GM12878 (cell line): Measurements from ENCODE around the gene AGRN. TPM values are rescaled to one million over a fixed set of nuclear protein-coding genes. Genes with fewer than 3 reads are reported as not detected.
A peak's percentile ranks its signal among the peaks of the same experiment; 100 is the strongest.

Source experiments
- ATAC-seq: fragments of 200-7000 bp; cut with Tn5 transposase; 3 replicates; pipeline ENCODE4 v1.9.1; 2020; ENCODE audit warnings: mild to moderate bottlenecking, moderate library complexity
- BruUV-seq: library from RNA; stranded (reverse); fragments of 400-500 nt; replicated peaks from 2 replicates; lab custom pipeline; 2021; lab: Mats Ljungman, UMichigan
- CTCF ChIA-PET: fragments of 300-600 bp; sonication (Branson Sonifier 250); formaldehyde crosslinking; extraction: SDS; loops from one replicate; lab custom pipeline; 2021; ENCODE audit warnings: inconsistent platforms; lab: Yijun Ruan, JAX
- POLR2A ChIA-PET: fragments of 350-600 bp; formaldehyde crosslinking; extraction: SDS; loops from one replicate; lab custom pipeline; 2021; ENCODE audit warnings: inconsistent platforms; lab: Charles Lee
- RAD21 ChIA-PET: fragments of 300-600 bp; sonication (Branson Sonifier 250); formaldehyde crosslinking; loops from one replicate; lab custom pipeline; 2023; ENCODE audit warnings: antibody characterized with exemption; ENCODE audit not compliant: unreplicated experiment; lab: Charles Lee
- SMC1A ChIA-PET: fragments of 300-600 bp; sonication (Branson Sonifier 250); formaldehyde crosslinking; loops from one replicate; lab custom pipeline; 2023; ENCODE audit not compliant: unreplicated experiment, uncharacterized antibody; lab: Charles Lee
- DNase-seq: peaks from one replicate; pipeline ENCODE4 v3.0.0-alpha.2; 2011; ENCODE audit warnings: low read depth, low spot score
- FAIRE-seq: peaks from 3 replicates; lab custom pipeline; 2011; peaks lifted over from hg19 to GRCh38; lab: Jason Lieb, UNC
- H2AFZ ChIP-seq: 2 replicates; pipeline ENCODE4 v1.6.0; 2011; ENCODE audit warnings: low read depth, low read length, control low read depth; ENCODE audit not compliant: control insufficient read depth
- H3K27ac ChIP-seq: 2 replicates; pipeline ENCODE4 v1.5.1; 2011; ENCODE audit warnings: control low read depth; ENCODE audit not compliant: control insufficient read depth, insufficient read depth
- H3K27me3 ChIP-seq, 2 experiments: replicated peaks in 1 of 2; 2 replicates each; pipeline versions ENCODE4 v1.6.0 to v1.6.1; 2011; ENCODE audit warnings: low read length in 1 of 2; ENCODE audit not compliant: control insufficient read depth in 2 of 2, insufficient read depth in 2 of 2
- H3K36me3 ChIP-seq, 2 experiments: 2 replicates each; pipeline ENCODE4 v1.5.1; 2011; ENCODE audit warnings: low read length in 1 of 2; ENCODE audit not compliant: control insufficient read depth in 2 of 2, insufficient read depth in 2 of 2
- H3K4me1 ChIP-seq: 2 replicates; pipeline ENCODE4 v1.6.1; 2011; ENCODE audit warnings: mild to moderate bottlenecking, low read length, moderate library complexity, mixed read lengths; ENCODE audit not compliant: control insufficient read depth, insufficient read depth
- H3K4me2 ChIP-seq: 2 replicates; pipeline ENCODE4 v1.6.0; 2011; ENCODE audit warnings: control low read depth; ENCODE audit not compliant: control insufficient read depth, insufficient read depth
- H3K4me3 ChIP-seq: fragments of 200-600 bp; sonication (generic); 2 replicates; pipeline ENCODE4 v1.5.1; 2016
- H3K79me2 ChIP-seq: 2 replicates; pipeline ENCODE4 v1.6.0; 2011; ENCODE audit warnings: low read length; ENCODE audit not compliant: control insufficient read depth, insufficient read depth
- H3K9ac ChIP-seq: 2 replicates; pipeline ENCODE4 v1.8.0; 2011; ENCODE audit warnings: low read length, control low read depth, mixed read lengths; ENCODE audit not compliant: control insufficient read depth, insufficient read depth
- H3K9me3 ChIP-seq: replicated peaks from 3 replicates; pipeline ENCODE4 v1.5.1; 2011; ENCODE audit warnings: mild to moderate bottlenecking, low read length; ENCODE audit not compliant: control insufficient read depth, insufficient read depth
- H4K20me1 ChIP-seq: 2 replicates; pipeline ENCODE4 v1.6.0; 2011; ENCODE audit not compliant: control insufficient read depth, insufficient read depth
- FOS ChIP-seq: IDR thresholded peaks from 3 replicates; pipeline ENCODE4 v1.6.1; 2011; ENCODE audit warnings: borderline replicate concordance; ENCODE audit not compliant: insufficient read length; ENCODE audit errors: extremely low read depth
- KDM1A ChIP-seq: fragments of 200-600 bp; sonication (generic); IDR thresholded peaks from 2 replicates; pipeline ENCODE4 v1.6.1; 2016; ENCODE audit warnings: borderline replicate concordance
- POLR2A ChIP-seq: IDR thresholded peaks from 2 replicates; pipeline ENCODE4 v1.6.1; 2011; ENCODE audit warnings: low read depth, mild to moderate bottlenecking, low read length
- WGBS: methylation state at CpG from one replicate; pipeline ENCODE4 v1.1.6; 2016; ENCODE audit warnings: low lambda C conversion rate; ENCODE audit not compliant: insufficient replicate concordance, insufficient coverage; ENCODE audit errors: missing lambda C conversion rate; 5-methylcytosine and 5-hydroxymethylcytosine counted together
- in situ Hi-C: fragments of 300-500 bp; cut with MboI; formaldehyde crosslinking; loops from 9 replicates; pipeline ENCODE4 v1.14.3; 2018; ENCODE audit warnings: mixed read lengths
- intact Hi-C: fragments of 100-400 bp; cut with micrococcal nuclease; formaldehyde crosslinking; loops from one replicate; pipeline ENCODE4 v1.14.2; 2022; ENCODE audit not compliant: unreplicated experiment
- polyA plus RNA-seq, 11 experiments: library from polyadenylated mRNA; depleted of rRNA in 4 of 11; unstranded in 6 of 11; stranded (reverse) in 5 of 11; fragments of >200 nt; fragmentation: Nextera tagmentation in 4 of 11; fragmentation: Illumina TruSeq in 1 of 11; extraction: Ambion mirVana in 4 of 11; extraction: Trizol in 1 of 11; gene quantifications; 1 replicate in 1 of 11; 2 replicates in 10 of 11; pipeline versions ENCODE4 v1.2.1 to v1.2.3, GENCODE V29; 2011 to 2016; ENCODE audit warnings: inconsistent platforms in 2 of 11, missing spikeins in 2 of 11, low read depth in 1 of 11
- total RNA-seq, 4 experiments: library from RNA; depleted of rRNA in 3 of 4; stranded (reverse); fragments of >200 nt in 3 of 4; fragmentation: Illumina TruSeq in 1 of 4; extraction: Trizol in 1 of 4; gene quantifications; 2 replicates each; pipeline versions ENCODE4 v1.2.1 to v1.2.3, GENCODE V29; 2013 to 2021

Gene AGRN
- total and polyA plus RNA-seq, 10 of the 15 experiments (the other 5 are each of a cell fraction or from before 2014, with no cell fraction given) = 0.02 to 41.8 (median 4.1) TPM

DNA sequence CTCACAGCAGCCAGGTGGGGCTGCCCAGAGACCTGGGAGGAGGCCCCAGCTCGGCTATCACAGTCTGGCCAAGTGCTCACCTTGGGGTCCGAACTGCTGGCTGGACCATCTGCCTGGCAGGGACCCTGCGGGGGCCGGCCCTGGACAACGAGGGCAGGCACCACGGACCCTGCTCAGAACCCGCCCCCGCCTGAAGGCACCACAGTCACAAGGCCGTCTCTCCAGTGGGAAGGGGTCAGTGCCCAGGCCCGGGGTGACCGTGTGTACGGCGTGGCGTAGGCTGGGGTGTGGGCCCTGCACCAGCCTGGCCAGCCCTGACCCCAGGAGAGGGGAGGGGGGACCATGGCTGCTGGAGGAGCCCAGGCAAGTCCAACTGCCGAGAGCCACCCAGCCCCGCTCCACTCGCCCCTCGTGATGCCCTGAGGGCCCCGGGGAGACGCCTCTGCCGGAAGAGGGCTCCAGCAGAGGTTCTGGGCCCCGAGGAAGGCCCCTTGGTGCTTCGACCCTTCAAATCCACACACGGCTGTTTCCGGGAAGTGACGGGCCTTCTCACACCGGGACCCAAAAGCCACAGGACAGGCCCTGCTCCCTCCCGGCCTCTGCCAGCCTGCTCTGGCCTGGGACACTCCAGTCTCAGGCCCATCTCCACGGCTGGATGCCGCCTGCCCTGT, 65.4 kb downstream of the AGRN start:
- Histone ChIP-seq H3K79me2 (no peaks in the 10 kb centered on the region), H2AFZ (no peak overlapping the region), H3K4me1 (peaks cover under 1% of the 10 kb centered on the region; the same call in 1 of the 2 replicates), H3K4me2 (no peak overlapping the region), H3K36me3 (no peaks in the 10 kb centered on the region), H3K4me3 (no peak overlapping the region), H3K9me3 (no peaks in the 10 kb centered on the region), H3K27ac (no peak overlapping the region), H4K20me1 (no peaks in the 10 kb centered on the region), H3K27me3 (no peaks in the 10 kb centered on the region), H3K9ac (no peak overlapping the region)
- intact Hi-C loops (no loop called here), in situ Hi-C loops (no loop called here)
- ATAC-seq = no peak
- FAIRE-seq = no peak
- ChIA-PET CTCF (no interaction called here), POLR2A (no interaction called here), RAD21 (no interaction called here), SMC1A (no interaction called here)
- no TSS peak for BruUV-seq
- no peak for DNase-seq
- 80% methylated on average over 26 of the region's 30 CpGs for WGBS
- TF ChIP-seq KDM1A = no peak
- TF ChIP-seq POLR2A = 0 out of 2 replicates have a peak, but pooled peaks have one; percentile 8

DNA sequence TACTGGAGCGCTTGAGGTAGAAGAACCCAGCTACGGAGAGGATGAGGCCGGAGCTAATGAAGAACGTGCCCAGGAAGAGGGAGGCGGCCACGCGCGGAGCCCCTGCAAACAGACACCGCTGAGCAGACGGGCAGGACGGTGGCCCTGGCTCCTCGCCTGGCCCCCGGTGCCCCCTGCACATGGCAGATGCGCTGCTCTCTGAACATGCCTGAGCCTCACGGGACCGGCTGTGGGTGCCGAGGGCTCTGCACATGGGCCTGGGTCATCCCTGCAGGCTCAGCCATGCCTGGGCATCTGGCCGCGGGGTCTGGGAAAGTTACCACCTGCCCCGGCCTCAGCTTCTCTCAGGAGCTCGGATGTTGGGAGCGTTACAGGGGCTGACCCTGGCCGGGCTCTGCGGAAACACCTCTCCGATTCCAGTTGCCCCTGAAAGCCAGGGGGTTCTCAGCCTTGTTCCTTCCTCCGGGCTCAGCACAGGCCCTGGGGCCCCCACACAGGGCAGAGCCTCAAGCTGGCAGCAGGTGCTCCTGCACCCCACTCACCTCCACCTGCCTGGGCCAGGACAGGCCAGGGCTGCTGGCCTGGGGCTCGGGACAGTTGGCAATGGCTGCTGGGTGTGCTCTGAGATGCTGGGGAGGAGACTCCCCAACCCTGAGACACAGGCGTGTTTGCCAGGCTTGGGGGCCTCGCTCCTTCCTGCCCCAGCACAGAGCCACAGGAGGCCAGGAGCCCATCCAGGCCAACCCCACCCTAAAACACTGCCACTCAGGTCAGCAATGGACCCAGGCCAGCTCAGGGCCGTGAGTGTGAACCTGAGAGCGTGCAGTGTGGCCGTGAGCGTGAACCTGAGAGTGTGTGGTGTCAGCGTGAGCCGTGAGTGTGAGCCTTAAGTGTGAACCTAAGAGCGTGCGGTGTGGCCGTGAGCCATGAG, 66.3 kb downstream of the AGRN start:
- no TSS peak for BruUV-seq
- Histone ChIP-seq H3K4me2 (no peak overlapping the region), H3K79me2 (no peaks in the 10 kb centered on the region), H3K27me3 (no peaks in the 10 kb centered on the region), H3K9me3 (no peaks in the 10 kb centered on the region), H2AFZ (no peak overlapping the region), H3K27ac (no peak overlapping the region), H3K4me3 (no peak overlapping the region), H4K20me1 (no peaks in the 10 kb centered on the region), H3K9ac (no peak overlapping the region), H3K36me3 (no peaks in the 10 kb centered on the region), H3K4me1 (no peaks in the 10 kb centered on the region)
- no peak for FAIRE-seq
- no peak for ATAC-seq
- TF ChIP-seq FOS (no peak), POLR2A (0 out of 2 replicates have a peak, but pooled peaks have one; percentile 5)
- CTCF ChIA-PET = no interaction called here
- POLR2A ChIA-PET = no interaction called here
- WGBS = 85% methylated on average over 36 of the region's 38 CpGs
- RAD21 ChIA-PET = no interaction called here
- no peak for DNase-seq
- SMC1A ChIA-PET = no interaction called here
- intact Hi-C loops = no loop called here
- in situ Hi-C loops = no loop called here
